ENCODE data around the gene DOHH.

The DOHH gene

DNA sequence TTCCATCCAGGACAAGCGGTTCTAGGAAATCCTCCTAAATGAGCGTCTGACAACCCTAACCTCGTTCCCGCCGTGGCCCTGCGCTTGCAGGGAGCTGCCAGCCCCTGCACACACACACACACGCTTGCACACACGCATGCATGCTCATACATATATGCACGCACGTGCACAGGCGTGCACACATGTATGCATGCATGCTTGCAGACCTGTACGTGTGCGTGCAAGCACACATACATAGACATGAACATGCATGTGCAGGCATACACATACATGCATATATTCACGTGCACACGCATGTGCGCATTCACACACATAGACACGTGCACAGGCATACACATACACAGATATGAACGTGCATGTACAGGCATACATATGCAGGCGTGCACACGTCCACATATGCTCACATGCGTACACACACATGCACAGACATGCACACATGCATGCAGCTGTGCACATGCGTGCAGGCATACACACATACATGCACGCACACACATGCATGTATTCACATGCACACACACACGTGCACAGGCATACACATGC is 55.7 kb downstream of the DOHH start:
- Histone ChIP-seq H3K4me3 (ENCODE audit: insufficient read length, low read depth) (peak overlapping the region; percentile 22), H3K9ac (ENCODE audit: insufficient read length, low read depth) (peak overlapping the region; percentile 67)
- DNase-seq (ENCODE audit: low read depth, low spot score): no peak

DNA sequence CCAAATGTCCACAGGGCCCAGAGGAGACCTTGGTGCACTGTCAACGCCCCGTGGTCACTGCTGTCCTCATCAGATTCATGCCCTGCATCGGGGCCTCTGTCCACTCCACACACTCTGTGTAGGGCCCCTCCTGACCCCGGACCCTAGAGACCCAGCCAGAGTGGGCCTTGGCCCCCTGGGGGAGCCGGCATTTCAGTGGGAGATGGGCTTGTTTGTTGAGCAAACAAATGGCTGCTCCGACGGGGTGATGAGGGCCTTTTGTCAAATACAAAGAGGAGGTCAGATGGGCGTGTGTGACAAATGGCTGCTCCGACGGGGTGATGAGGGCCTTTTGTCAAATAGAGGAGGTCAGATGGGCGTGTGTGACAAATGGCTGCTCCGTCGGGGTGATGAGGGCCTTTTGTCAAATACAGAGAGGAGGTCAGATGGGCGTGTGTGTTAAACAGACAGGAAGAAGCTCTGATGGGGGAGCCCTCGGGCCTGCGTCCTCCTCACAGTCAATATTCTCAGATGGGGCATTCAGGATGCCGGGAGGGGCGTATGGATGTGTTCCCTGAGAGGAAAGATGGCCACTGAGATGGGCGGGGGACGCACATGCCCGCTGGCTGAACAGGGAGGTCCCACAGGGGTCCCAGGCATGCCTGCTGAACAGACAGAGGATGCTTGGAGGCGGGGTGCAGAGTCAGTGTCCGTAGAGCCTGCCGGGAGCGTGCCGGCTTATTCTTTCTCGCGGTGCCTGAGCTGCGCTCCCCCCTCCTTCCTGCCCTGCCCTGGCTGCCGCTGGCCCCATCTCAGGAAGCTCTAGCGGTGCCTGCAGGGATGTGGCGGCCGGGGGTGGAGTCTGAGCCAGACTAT is 56.4 kb downstream of the DOHH start:
- TF ChIP-seq ZNF274 (IDR thresholded peaks at IDR 0.05; ENCODE audit: low read depth, low read length): no peak
- TF ChIP-seq YY1 (IDR thresholded peaks at IDR 0.05; ENCODE audit: insufficient read depth, insufficient read length): peak; percentile 13
- no peak for TF ChIP-seq SUZ12 (IDR thresholded peaks at IDR 0.05; ENCODE audit: extremely low read depth, insufficient read depth, insufficient read length)
- Histone ChIP-seq H3K4me3 (ENCODE audit: insufficient read length, low read depth) (peak overlapping the region; percentile 16), H3K9ac (ENCODE audit: insufficient read length, low read depth) (peak overlapping the region; percentile 79), H3K4me1 (ENCODE audit: insufficient read depth, insufficient read length) (peaks cover 30% of the 10 kb centered on the region), H3K9me3 (ENCODE audit: insufficient read depth, low read length) (no peaks in the 10 kb centered on the region), H3K36me3 (ENCODE audit: insufficient read depth, insufficient read length, low read length) (peaks cover 18% of the 10 kb centered on the region), H3K27me3 (ENCODE audit: insufficient read depth, insufficient read length) (no peaks in the 10 kb centered on the region)
- peak; percentile 74 for DNase-seq (ENCODE audit: low read depth, low spot score)

More for the DNA sequence above, 55.7 kb downstream of the DOHH start:
- TF ChIP-seq YY1 (IDR thresholded peaks at IDR 0.05; ENCODE audit: insufficient read depth, insufficient read length) (no peak), ZNF274 (IDR thresholded peaks at IDR 0.05; ENCODE audit: low read depth, low read length) (no peak), SUZ12 (IDR thresholded peaks at IDR 0.05; ENCODE audit: extremely low read depth, insufficient read depth, insufficient read length) (no peak)
- Histone ChIP-seq H3K27me3 (ENCODE audit: insufficient read depth, insufficient read length) (no peaks in the 10 kb centered on the region), H3K9me3 (ENCODE audit: insufficient read depth, low read length) (no peaks in the 10 kb centered on the region), H3K36me3 (ENCODE audit: insufficient read depth, insufficient read length, low read length) (peaks cover 21% of the 10 kb centered on the region), H3K4me1 (ENCODE audit: insufficient read depth, insufficient read length) (peaks cover 30% of the 10 kb centered on the region)

- TF ChIP-seq ZNF274 (IDR thresholded peaks at IDR 0.05; ENCODE audit: low read depth, low read length): no peak
- no peak for TF ChIP-seq YY1 (IDR thresholded peaks at IDR 0.05; ENCODE audit: insufficient read depth, insufficient read length)
- no peak for TF ChIP-seq SUZ12 (IDR thresholded peaks at IDR 0.05; ENCODE audit: extremely low read depth, insufficient read depth, insufficient read length)
- DNase-seq (ENCODE audit: low read depth, low spot score): no peak
- H3K9me3 ChIP-seq (ENCODE audit: insufficient read depth, low read length): no peaks in the 10 kb centered on the region
- peaks cover 30% of the 10 kb centered on the region for H3K4me1 ChIP-seq (ENCODE audit: insufficient read depth, insufficient read length)
- H3K27me3 ChIP-seq (ENCODE audit: insufficient read depth, insufficient read length): no peaks in the 10 kb centered on the region
- no peak overlapping the region for H3K4me3 ChIP-seq (ENCODE audit: insufficient read length, low read depth)
- peaks cover 21% of the 10 kb centered on the region for H3K36me3 ChIP-seq (ENCODE audit: insufficient read depth, insufficient read length, low read length)
- no peak overlapping the region for H3K9ac ChIP-seq (ENCODE audit: insufficient read length, low read depth)
Observed at GRCh38 chr19:3442487-3443071, 57.9 kb downstream of the DOHH start.

GRCh38 chr19:3441986-3442329 is 58.5 kb downstream of the DOHH start:
- peaks cover 28% of the 10 kb centered on the region for H3K4me1 ChIP-seq (ENCODE audit: insufficient read depth, insufficient read length)
- no peak overlapping the region for H3K4me3 ChIP-seq (ENCODE audit: insufficient read length, low read depth)
- H3K36me3 ChIP-seq (ENCODE audit: insufficient read depth, insufficient read length, low read length): peaks cover 21% of the 10 kb centered on the region
- H3K9me3 ChIP-seq (ENCODE audit: insufficient read depth, low read length): no peaks in the 10 kb centered on the region
- no peaks in the 10 kb centered on the region for H3K27me3 ChIP-seq (ENCODE audit: insufficient read depth, insufficient read length)
- TF ChIP-seq YY1 (IDR thresholded peaks at IDR 0.05; ENCODE audit: insufficient read depth, insufficient read length): no peak
- TF ChIP-seq ZNF274 (IDR thresholded peaks at IDR 0.05; ENCODE audit: low read depth, low read length): no peak
- TF ChIP-seq SUZ12 (IDR thresholded peaks at IDR 0.05; ENCODE audit: extremely low read depth, insufficient read depth, insufficient read length): no peak
- no peak for DNase-seq (ENCODE audit: low read depth, low spot score)
- peak overlapping the region; percentile 51 for H3K9ac ChIP-seq (ENCODE audit: insufficient read length, low read depth)

GRCh38 chr19:3441089-3441985 is 59.1 kb downstream of the DOHH start:
- peak overlapping the region; percentile 51 for H3K9ac ChIP-seq (ENCODE audit: insufficient read length, low read depth)
- no peaks in the 10 kb centered on the region for H3K9me3 ChIP-seq (ENCODE audit: insufficient read depth, low read length)
- no peak for DNase-seq (ENCODE audit: low read depth, low spot score)
- H3K4me3 ChIP-seq (ENCODE audit: insufficient read length, low read depth): no peak overlapping the region
- H3K4me1 ChIP-seq (ENCODE audit: insufficient read depth, insufficient read length): peaks cover 30% of the 10 kb centered on the region
- no peak for TF ChIP-seq SUZ12 (IDR thresholded peaks at IDR 0.05; ENCODE audit: extremely low read depth, insufficient read depth, insufficient read length)
- no peak for TF ChIP-seq ZNF274 (IDR thresholded peaks at IDR 0.05; ENCODE audit: low read depth, low read length)
- TF ChIP-seq YY1 (IDR thresholded peaks at IDR 0.05; ENCODE audit: insufficient read depth, insufficient read length): no peak
- H3K36me3 ChIP-seq (ENCODE audit: insufficient read depth, insufficient read length, low read length): peaks cover 25% of the 10 kb centered on the region
- no peaks in the 10 kb centered on the region for H3K27me3 ChIP-seq (ENCODE audit: insufficient read depth, insufficient read length)
